H7 (cell line): ENCODE results near the gene CDHR2. TPM values are rescaled to one million over a fixed set of nuclear protein-coding genes. Genes with fewer than 3 reads are reported as not detected.
A peak's percentile ranks its signal among the peaks of the same experiment; 100 is the strongest.

Experiments
- DNase-seq: peaks from one replicate; pipeline ENCODE4 v3.0.0; 2012
- H3K27me3 ChIP-seq: 2 replicates; pipeline ENCODE4 v1.6.0; 2011; ENCODE audit warnings: mild to moderate bottlenecking, low read length; ENCODE audit not compliant: control insufficient read depth, insufficient read depth
- H3K36me3 ChIP-seq: replicated peaks from 2 replicates; pipeline ENCODE4 v1.5.1; 2011; ENCODE audit warnings: low read length; ENCODE audit not compliant: control insufficient read depth, insufficient read depth
- H3K4me3 ChIP-seq: 2 replicates; pipeline ENCODE4 v1.5.1; 2011; ENCODE audit warnings: low read depth, mild to moderate bottlenecking, control low read depth, low read length, moderate library complexity; ENCODE audit not compliant: insufficient read depth
- total RNA-seq: library from RNA; depleted of rRNA; stranded (reverse); fragments of >200 nt; shearing (Covaris generic); gene quantifications from 2 replicates; pipeline ENCODE4 v1.2.3, GENCODE V29; 2014

Gene CDHR2
- total RNA-seq, 1 experiment from 2014 or later = 0.21 TPM

GRCh38 chr5:176629853-176630680, 80.9 kb downstream of the CDHR2 start, which contains the start of the genes EIF4E1B and SNCB:
Gene EIF4E1B (plus strand): TSS chr5:176630675. CDS start chr5:176642788, 12,113 bp downstream.
Gene SNCB (minus strand): TSS chr5:176630534. CDS start chr5:176629654, 880 bp downstream.
- Histone ChIP-seq H3K27me3 (peaks cover 35% of the 10 kb centered on the region), H3K36me3 (no peaks in the 10 kb centered on the region), H3K4me3 (peak within 1 kb of the TSS; percentile 83)
- DNase-seq = peak; percentile 95

- peaks cover 35% of the 10 kb centered on the region for H3K27me3 ChIP-seq
- no peak for DNase-seq
- H3K4me3 ChIP-seq = peak overlapping the region; percentile 83
- no peaks in the 10 kb centered on the region for H3K36me3 ChIP-seq
Measured at GRCh38 chr5:176630681-176631222, 81.6 kb downstream of the CDHR2 start.

- no peak for DNase-seq
- no peak overlapping the region for H3K4me3 ChIP-seq
Measured at GRCh38 chr5:176631383-176632200, 82.5 kb downstream of the CDHR2 start.

GRCh38 chr5:176632745-176633144, 83.6 kb downstream of the CDHR2 start:
- H3K36me3 ChIP-seq = no peaks in the 10 kb centered on the region
- no peak overlapping the region for H3K4me3 ChIP-seq
- DNase-seq = no peak
- peaks cover 37% of the 10 kb centered on the region for H3K27me3 ChIP-seq

More at GRCh38 chr5:176631383-176632200, 82.5 kb downstream of the CDHR2 start:
- H3K27me3 ChIP-seq = peaks cover 35% of the 10 kb centered on the region
- H3K36me3 ChIP-seq = no peaks in the 10 kb centered on the region

- Histone ChIP-seq H3K4me3 (no peak overlapping the region), H3K36me3 (no peaks in the 10 kb centered on the region), H3K27me3 (peaks cover 31% of the 10 kb centered on the region)
- no peak for DNase-seq
Measured at GRCh38 chr5:176633598-176633997, 84.5 kb downstream of the CDHR2 start.

GRCh38 chr5:176636426-176636825, 87.3 kb downstream of the CDHR2 start:
- no peak for DNase-seq

GRCh38 chr5:176637556-176637955, 88.4 kb downstream of the CDHR2 start:
- no peak overlapping the region for H3K4me3 ChIP-seq
- H3K27me3 ChIP-seq = peaks cover 2% of the 10 kb centered on the region; the same call in 1 of the 2 replicates
- no peaks in the 10 kb centered on the region for H3K36me3 ChIP-seq
- DNase-seq = no peak

More at GRCh38 chr5:176636426-176636825, 87.3 kb downstream of the CDHR2 start:
- H3K27me3 ChIP-seq = peaks cover 7% of the 10 kb centered on the region
- no peak overlapping the region for H3K4me3 ChIP-seq
- H3K36me3 ChIP-seq = no peaks in the 10 kb centered on the region

- Histone ChIP-seq H3K4me3 (no peak overlapping the region), H3K36me3 (no peaks in the 10 kb centered on the region), H3K27me3 (peaks cover 2% of the 10 kb centered on the region; the same call in 1 of the 2 replicates)
- DNase-seq = no peak
Measured at GRCh38 chr5:176638437-176638836, 89.3 kb downstream of the CDHR2 start.

- Histone ChIP-seq H3K36me3 (no peaks in the 10 kb centered on the region), H3K27me3 (peaks cover 2% of the 10 kb centered on the region; the same call in 1 of the 2 replicates), H3K4me3 (no peak overlapping the region)
- DNase-seq = no peak
Measured at GRCh38 chr5:176639208-176639607, 90.1 kb downstream of the CDHR2 start.

GRCh38 chr5:176639981-176640380, 90.8 kb downstream of the CDHR2 start:
- DNase-seq = no peak
- Histone ChIP-seq H3K4me3 (no peak overlapping the region), H3K36me3 (no peaks in the 10 kb centered on the region), H3K27me3 (peaks cover 2% of the 10 kb centered on the region; the same call in 1 of the 2 replicates)

GRCh38 chr5:176640616-176641015, 91.5 kb downstream of the CDHR2 start:
- Histone ChIP-seq H3K4me3 (no peak overlapping the region), H3K27me3 (peaks cover 2% of the 10 kb centered on the region; the same call in 1 of the 2 replicates), H3K36me3 (no peaks in the 10 kb centered on the region)
- DNase-seq = no peak

GRCh38 chr5:176642675-176643490, 93.7 kb downstream of the CDHR2 start:
- H3K27me3 ChIP-seq = no peaks in the 10 kb centered on the region

GRCh38 chr5:176643491-176644219, 94.5 kb downstream of the CDHR2 start:
- no peaks in the 10 kb centered on the region for H3K27me3 ChIP-seq
- H3K4me3 ChIP-seq = no peak overlapping the region
- no peaks in the 10 kb centered on the region for H3K36me3 ChIP-seq
- peak; percentile 59 for DNase-seq

More at GRCh38 chr5:176642675-176643490, 93.7 kb downstream of the CDHR2 start:
- peak; percentile 82 for DNase-seq
- H3K36me3 ChIP-seq = no peaks in the 10 kb centered on the region
- H3K4me3 ChIP-seq = no peak overlapping the region
